HG03469 (cell line): ENCODE data around the gene PRDM7.
"Not testable (repeated sequence)": the region's sequence is repeated elsewhere in the genome, so short reads cannot be mapped to it uniquely, and the experiment has no call there.

ENCODE experiments used
- ATAC-seq: cut with Tn5 transposase; IDR thresholded peaks from one replicate; pipeline ENCODE4 v1.9.1; 2021; ENCODE audit warnings: mild to moderate bottlenecking, moderate library complexity, moderate number of reproducible peaks; ENCODE audit not compliant: unreplicated experiment

Gene PRDM7

DNA sequence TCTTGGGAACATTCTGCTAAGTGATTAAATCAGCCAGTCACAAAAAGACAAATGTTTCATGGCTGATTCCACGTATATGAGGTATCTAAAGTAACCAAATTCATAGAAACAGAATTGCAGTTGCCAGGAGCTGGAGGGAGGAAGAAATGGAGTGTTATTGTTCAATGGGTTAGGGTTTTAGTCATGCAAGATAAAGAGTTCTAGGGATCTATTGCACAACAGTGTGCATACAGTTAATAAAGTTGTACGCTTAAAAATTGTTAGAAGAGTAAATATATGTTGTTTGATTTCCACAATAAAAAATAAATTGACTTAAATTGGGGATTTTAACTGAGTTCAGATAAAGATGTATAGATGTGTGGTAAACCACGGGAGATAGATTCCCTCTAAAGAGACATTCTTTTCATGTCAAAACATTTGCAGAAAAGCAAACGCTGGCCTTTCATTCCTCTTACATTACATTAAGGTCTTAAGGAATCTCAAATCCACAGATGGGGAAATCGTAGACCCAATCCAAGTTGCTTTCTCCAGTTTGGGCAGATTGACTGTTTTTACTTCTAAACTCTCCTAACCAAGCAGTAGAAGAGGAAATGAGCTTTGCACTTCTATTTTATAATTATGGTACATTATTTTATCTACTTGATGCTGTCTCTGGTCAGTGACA is 4.6 kb downstream of the PRDM7 start:
- no peak for ATAC-seq

DNA sequence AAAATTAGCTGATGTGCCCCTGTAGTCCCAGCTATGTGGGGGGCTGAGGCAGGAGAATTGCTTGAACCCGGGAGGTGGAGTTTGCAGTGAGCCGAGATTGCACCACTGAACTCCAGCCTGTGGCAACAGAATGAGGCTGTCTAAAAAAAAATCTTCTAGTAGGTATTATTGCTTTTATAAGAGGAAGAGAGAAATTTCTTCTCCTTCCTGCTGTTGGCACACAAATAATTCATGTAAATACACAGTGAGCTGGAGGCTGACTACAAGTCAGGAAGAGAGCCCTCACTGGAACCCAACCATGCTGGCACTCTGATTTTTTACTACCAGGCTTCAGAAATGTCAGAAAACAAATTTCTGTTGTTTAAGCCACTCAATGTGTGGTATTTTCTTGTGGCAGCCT is 6.7 kb downstream of the PRDM7 start:
- ATAC-seq = no peak

DNA sequence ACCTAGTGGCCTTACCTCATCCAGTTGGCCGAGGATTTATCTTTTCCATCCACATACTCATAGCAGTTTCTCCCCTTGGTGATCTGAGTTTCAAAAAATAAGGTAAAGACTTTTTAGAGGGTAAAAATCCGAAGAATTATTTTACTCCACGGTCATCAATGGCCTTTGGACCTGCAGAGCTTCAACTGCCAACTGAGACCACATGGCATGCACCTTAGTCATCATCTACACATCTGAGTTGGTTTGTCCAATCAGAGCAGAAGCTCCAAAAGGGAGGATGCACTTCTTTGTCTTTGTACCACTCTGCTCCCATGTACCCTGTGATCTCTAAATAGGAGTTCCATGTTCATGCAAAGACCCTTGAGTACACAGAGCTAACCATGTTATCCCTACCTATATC is 15.7 kb downstream of the PRDM7 start:
- ATAC-seq = no peak

DNA sequence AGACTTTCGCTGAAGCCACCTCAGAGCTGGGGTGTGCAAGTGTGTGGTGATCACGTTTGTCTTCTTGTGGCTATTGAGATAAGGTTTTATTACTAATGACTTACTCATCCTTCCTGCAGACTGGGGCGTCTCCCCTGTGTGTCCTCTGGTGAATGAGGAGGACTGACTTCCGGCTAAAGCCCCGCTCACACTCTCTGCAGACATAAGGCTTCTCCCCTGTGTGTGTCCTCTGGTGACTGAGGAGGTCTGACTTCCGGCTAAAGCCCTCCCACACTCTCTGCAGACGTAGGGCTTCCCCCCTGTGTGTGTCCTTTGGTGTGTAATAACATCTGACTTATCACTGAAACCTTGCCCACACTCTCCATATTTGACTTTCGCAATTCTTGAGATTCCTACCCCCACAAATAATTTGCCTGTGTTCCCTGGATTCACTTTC is 19.4 kb downstream of the PRDM7 start:
- no peak for ATAC-seq

DNA sequence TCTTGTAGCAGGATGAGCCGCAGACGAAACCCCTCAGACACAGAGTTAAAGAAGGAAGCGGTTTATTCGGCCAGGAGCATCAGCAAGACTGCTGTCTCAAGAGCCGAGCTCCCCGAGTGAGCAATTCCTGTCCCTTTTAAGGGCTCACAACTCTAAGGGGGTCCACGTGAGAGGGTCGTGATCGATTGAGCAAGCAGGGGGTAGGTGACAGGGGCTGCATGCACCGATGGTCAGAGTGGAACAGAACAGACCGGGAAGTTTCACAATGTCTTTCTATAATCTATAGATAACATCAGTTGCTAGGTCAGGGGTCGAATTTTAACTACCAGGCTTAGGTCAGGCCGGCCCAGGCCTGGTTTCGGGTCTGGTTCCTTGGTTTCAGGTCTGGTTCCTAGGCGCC is 20.6 kb downstream of the PRDM7 start:
- not testable (repeated sequence) for ATAC-seq

DNA sequence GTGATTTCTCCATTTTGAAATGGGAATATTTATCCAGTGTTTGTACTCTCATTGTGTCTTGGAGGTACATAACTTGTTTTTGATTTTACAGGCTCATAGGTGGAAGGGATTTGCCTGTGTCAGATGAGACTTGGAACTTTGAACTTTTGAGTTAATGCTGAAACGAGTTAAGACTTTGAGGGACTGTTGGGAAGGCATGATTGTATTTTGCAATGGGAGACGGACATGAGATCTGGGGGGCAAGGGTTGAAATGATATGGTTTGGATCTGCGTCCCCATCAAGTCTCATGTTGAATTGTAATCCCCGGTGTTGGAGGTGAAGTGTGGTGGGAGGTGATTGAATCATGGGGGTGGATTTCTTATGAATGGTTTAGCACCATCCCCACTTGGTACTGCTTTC is 21.8 kb downstream of the PRDM7 start:
- no peak for ATAC-seq

DNA sequence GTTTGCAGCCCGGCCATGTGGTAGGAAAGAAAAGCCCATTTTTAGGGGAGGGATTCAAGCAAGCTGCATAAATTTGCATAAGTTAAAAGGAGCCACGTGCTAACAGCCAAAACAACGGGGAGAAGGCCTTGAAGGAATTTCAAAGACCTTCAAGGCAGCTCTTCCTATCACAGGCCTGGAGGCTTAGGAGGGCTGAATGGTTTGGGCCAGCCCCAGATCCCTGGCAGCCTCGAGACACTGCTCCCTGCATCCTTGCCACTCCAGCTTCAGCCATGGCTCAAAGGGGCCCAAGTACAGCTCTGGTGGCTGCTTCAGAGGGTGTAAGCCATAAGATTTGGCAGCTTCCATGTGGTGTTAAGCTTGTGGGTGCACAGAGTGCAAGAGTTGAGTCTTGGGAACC is 22.6 kb downstream of the PRDM7 start:
- no peak for ATAC-seq

DNA sequence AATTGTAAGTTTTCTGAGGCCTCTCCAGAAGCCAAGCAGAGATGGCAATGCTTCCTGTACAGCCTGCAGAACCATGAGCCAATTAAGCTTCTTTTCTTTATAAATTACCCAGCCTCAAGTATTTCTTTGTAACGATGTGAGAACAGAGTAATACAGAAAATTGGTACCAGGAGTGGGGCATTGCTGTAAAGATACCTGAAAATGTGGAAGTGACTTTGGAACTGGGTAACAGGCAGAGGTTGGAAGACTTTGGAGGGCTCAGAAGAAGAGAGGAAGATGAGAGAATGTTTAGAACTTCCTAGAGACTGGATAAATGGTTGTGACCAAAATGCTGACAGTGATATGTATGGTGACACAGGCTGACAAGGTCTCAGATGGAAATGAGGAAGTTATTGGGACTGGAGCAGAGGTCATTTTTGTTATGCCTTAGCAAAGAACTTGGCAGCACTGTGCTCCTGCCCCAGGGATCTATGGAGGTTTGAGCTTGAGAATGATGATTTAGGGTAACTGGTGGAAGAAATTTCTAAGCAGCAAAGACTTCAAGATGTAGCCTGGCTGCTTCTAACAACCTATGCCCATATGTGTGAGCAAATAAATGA is 23.1 kb downstream of the PRDM7 start:
- ATAC-seq = no peak

DNA sequence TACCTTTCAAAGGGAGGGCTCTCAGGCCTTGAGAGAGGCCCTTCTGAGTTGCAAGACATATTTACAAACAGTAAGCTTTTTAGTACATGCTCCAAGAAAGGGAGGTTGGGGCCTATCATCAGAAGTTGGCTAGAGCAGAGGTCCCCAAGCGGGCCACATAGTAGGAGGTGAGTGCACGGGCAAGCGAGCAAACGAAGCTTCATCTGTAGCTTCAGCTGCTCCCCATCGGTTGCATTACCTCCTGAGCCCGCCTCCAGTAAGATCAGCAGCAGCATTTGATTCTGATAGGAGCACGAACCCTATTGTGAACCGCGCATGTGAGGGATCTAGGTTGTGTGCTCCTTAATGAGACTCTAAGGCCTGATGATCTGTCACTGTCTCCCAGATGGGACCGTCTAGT is 26.2 kb downstream of the PRDM7 start:
- no peak for ATAC-seq

DNA sequence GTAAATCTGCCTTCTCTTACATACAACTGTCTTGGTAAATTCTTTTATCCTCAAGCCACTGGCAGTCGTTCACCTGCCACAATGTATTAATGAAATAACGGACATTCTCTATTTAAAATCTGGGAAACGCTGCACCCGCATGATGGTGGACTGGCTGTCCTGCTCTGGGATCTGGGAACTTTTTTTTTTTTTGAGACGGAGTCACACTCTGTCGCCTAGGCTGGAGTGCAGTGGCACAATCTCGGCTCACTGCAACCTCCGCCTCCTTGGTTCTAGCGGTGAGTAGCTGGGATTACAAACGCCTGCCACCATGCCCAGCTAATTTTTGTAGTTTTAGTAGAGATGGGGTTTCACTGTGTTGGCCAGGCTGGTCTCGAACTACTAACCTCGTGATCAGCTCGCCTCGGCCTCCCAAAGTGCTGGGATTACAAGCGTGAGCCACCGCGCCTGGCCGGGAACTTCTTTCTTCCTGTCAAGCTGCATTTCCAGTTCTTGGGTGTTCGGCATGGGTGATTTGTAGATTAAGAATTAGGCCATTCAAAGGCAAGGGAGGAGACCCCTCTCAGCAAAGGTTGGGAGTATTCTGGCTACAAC is 28.3 kb downstream of the PRDM7 start:
- no peak for ATAC-seq

DNA sequence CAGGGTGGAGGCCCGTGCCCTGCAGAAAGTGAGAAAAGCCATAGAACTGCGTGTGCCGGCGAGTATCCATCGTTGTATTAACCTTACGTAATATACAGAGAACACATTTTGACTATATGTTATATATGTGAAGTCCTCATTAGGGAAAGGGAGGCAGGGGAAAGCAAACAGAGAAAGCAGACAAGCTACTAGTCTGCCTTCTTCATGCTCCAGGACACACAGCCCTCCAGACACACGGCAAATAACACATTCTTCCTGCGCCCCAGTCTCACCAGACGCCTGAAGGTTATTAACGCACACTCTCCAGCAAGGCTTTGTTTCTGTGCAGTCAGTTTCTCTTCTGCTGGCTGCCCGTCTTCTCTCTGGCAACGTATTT is 28.8 kb downstream of the PRDM7 start:
- ATAC-seq = no peak

DNA sequence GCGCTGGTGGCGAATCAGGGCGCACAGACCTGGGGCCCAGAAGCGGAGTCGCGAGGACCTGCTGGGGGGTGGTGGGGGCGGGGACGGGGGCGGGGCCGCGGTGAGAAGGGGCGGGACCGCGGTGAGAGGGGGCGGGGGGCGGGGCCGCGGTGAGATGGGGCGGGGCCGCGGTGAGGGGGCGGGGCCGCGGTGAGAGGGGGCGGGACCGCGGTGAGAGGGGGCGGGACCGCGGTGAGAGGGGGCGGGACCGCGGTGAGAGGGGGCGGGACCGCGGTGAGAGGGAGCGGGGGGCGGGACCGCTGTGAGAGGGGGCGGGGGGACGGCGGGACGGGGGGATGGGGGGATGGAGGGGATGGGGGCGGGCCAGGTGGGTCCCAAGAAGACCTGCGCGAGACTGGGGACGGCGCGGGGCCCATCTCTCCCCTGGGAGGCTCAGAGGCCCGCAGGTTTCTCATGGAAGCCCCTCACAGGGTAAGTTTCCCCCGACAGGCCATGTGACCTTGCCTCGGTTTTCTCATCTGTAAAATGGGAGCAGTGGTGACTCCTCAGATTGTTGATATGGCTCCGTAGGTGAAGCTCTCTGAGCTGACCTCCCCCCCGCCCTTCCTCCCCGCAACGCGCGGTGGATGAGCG is 29.3 kb downstream of the PRDM7 start:
- no peak for ATAC-seq

DNA sequence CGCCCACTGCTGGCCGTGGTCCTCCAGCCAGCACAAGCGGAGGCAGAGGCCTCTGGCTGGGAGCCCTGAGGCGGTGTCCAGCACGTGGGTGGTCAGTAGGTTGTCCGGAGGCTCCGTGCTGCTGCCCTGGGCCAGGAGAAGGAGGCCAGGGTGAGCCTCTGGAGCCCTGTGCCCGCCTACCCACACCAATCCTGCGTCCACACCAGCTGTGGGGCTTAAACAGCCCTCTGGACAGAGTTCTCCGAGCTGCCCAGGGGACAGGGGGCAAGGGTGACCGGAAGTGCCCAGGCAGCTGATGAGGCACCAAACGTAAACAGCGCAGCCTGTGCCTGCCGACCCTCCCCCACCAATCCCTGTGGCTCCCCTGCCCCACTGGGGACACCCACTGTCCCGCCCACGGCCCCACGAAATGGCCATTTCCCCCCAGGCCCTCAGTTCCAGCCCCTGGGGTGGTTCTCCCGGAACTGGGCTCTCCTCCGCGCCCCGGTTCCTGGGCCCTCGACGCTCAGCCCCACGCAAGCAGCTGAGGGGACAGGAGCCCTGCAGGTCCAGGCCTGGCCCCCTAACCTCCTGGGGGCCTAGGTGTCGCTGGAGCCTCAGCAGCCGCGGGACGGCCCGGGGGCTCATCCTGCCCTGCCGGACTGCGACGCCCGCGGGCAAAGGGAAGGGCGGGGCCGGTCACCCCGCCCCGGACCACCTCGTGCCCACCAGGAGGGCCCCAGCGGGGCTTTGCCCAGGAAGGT is 30.0 kb downstream of the PRDM7 start:
- ATAC-seq = no peak

DNA sequence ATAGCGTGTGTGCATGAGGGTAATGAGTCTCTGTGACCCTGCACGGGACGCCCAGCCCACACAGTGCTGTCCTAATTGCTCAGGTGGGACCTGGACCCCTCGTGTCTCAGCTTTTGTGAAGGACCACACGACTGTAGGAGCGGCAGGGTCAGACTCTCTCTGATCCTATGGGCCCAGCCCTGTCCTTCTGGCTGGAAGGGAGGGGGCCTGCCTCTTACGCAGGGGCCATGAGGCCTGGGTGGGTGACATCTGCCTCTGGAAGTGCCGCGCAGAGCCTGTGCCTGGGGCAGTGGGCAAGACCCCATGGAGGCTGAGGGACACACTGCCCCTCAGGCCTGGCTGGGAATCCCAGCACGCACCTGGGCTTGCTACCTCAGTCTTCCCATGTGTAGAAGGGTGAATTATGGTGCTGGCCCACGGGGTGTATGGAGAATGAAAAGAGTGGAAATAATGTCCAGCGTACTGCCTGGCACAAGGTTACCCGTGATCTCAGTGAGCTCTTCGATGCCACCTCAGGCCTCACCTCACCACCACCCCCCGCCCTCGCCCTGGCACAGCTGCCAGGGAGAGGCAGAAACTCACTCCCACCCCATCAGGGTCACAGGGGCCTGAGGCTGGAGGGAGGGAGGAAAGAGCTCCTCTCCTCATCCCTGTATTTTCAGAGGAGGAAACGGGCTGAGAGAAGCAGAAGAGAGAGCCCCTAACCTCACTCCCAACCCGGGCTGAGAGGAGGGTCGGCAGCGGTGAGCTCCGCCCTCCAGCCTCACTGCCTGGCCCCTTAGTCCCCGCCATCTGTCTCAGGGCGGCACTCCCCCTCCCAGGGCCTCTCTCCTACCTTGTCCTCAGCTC is 30.8 kb downstream of the PRDM7 start:
- no peak for ATAC-seq

DNA sequence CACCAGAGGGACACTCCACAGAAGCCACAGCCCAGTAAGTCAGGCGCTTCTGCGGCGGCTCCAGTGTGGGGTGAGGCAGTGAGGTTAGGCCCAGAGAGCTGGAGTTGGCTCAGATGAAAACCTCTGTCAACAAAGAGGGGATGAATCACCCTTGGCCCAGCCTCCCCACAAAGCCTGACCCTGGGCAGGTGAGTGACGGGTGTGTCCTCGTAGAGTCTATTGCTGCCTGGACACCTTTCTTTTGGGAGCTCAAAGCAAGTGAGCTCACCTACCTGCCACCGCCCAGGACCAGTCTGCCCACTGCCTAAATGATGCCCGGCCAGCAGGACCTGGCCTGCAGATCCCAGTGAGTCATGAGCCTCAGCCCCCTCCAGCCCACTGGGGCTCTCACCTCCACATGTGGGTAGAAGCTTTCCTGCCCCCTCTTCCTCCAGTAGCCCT is 33.0 kb downstream of the PRDM7 start:
- no peak for ATAC-seq

DNA sequence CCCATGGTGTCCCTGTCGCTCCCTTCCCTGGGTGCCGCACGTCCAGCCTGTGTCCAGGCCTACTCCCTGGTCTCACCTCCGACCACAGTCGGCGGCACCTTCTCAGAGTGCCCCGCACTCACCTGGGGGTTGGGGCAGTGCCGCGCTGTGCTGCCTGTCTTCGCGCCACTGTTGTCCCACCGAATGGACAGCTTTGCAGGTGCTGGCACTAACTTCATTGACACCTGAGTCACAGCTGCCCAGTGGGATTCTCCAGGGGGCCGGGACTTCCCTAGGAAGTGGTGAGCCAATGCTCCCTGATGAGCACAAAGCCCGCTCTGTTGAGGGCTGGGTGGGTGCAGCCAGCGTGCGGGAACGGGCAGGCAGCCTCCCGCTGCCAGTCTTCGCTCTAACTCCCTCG is 33.6 kb downstream of the PRDM7 start:
- no peak for ATAC-seq

DNA sequence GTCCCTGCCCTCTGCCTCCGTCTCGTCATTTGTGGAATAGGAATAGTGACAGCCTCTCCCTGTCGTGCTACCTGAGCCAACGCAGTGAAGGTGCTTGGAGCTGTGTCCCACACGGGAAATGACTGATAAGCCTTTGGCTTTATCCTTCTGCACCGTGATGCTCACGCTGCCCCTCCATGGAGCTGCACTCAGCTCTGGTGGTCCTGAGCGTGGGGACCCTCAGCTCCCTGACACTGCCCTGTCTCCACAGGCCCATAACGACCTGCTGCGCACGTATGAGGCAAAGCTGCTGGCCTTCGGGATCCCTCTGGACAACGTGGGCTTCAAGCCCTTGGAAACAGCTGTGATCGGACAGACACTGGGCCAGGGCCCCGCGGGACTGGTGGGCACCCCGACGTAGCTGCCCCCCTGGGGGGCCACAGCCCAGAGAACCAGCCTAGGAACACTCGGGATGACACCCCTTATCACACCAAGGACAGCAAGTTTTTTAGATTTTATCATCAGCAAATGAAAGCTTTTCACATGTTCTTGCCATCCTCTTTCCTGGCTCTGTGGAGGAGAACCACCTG is 34.1 kb downstream of the PRDM7 start:
- no peak for ATAC-seq

DNA sequence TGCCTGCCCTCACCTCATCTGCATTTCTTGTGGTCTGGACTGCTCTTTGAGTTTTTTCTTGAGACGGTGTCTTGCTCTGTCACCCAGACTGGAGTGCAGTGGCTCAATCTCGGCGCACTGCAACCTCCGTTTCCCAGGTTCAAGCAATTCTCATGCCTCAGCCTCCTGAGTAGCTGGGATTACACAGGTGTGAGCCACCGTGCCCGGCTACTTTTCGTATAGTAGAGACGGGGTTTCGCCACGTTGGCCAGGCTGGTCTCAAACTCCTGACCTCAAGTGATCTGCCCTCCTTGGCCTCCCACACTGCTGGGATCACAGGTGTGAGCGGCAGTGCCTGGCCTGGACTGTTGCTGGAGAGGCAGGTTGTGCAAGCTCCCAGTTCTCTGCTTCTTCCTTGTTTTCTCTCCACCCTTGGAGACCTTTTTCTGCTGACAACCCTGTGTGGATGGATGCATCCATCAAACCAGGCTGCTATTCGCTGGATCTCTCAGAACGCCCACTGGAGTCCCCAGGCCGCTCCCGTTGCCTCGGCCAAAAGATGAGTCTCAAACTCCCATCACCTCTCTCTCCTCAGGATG is 35.1 kb downstream of the PRDM7 start:
- no peak for ATAC-seq

DNA sequence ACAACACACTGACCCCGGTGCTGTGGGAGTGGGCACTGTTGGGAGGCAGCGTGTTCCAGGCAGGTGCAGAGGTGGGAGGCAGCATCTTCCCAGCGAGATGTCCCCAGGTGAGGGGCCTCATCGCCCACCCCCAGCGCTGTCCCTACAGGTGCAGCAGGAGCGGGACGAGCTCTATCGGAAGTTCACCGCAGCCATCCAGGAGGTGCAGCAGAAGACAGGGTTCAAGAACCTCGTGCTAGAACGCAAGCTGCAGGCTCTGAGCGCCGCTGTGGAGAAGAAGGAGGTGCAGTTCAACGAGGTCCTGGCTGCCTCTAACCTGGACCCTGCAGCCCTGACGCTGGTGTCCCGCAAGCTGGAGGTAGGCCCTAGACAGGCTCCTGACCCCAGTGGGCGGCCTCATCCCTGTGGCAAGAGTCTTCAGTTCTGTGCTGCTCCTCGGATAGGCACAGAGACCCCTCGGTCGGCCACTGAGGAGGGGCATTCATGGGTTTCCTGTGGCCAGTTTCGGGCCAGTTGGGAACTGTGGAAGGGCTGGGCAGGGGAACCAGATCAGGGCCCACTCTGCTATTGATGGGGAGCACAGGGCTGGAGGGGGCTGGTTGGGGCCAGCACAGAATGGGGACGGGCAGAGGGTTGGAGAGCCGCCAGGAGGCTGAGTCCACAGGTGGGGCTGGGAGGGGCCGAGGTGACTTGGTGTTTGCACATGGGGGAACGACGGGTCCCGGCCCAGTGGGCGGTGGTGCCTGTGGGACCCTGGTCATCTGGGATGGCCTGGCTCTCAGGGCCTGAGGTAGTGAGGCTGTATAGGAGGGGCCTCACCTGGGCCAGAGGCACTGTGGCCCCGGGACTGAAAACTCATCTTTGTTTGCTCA is 36.7 kb downstream of the PRDM7 start:
- ATAC-seq = no peak
